ENCODE data around the gene IFIT1.

IFIT1 gene

GRCh38 chr10:89367529-89367928 lies 24.9 kb upstream of the IFIT1 start:
- TF ChIP-seq, protein P1, sequence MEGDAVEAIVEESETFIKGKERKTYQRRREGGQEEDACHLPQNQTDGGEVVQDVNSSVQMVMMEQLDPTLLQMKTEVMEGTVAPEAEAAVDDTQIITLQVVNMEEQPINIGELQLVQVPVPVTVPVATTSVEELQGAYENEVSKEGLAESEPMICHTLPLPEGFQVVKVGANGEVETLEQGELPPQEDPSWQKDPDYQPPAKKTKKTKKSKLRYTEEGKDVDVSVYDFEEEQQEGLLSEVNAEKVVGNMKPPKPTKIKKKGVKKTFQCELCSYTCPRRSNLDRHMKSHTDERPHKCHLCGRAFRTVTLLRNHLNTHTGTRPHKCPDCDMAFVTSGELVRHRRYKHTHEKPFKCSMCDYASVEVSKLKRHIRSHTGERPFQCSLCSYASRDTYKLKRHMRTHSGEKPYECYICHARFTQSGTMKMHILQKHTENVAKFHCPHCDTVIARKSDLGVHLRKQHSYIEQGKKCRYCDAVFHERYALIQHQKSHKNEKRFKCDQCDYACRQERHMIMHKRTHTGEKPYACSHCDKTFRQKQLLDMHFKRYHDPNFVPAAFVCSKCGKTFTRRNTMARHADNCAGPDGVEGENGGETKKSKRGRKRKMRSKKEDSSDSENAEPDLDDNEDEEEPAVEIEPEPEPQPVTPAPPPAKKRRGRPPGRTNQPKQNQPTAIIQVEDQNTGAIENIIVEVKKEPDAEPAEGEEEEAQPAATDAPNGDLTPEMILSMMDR (IDR thresholded peaks at IDR 0.05; ENCODE audit: low read depth, low read length): no peak
- DNase-seq (ENCODE audit: extremely low read depth, low read depth): no peak

GRCh38 chr10:89368129-89368528 lies 24.3 kb upstream of the IFIT1 start:
- no peak for DNase-seq (ENCODE audit: extremely low read depth, low read depth)
- TF ChIP-seq, protein P1 (IDR thresholded peaks at IDR 0.05; ENCODE audit: low read depth, low read length): no peak

GRCh38 chr10:89369156-89370105 lies 23.0 kb upstream of the IFIT1 start:
- DNase-seq (ENCODE audit: extremely low read depth, low read depth): no peak
- TF ChIP-seq, protein P1 (IDR thresholded peaks at IDR 0.05; ENCODE audit: low read depth, low read length): peak; percentile 71

- TF ChIP-seq, protein P1 (IDR thresholded peaks at IDR 0.05; ENCODE audit: low read depth, low read length): no peak
- DNase-seq (ENCODE audit: extremely low read depth, low read depth): no peak
These were observed 21.3 kb upstream of the IFIT1 start for GRCh38 chr10:89371079-89371478.

DNA sequence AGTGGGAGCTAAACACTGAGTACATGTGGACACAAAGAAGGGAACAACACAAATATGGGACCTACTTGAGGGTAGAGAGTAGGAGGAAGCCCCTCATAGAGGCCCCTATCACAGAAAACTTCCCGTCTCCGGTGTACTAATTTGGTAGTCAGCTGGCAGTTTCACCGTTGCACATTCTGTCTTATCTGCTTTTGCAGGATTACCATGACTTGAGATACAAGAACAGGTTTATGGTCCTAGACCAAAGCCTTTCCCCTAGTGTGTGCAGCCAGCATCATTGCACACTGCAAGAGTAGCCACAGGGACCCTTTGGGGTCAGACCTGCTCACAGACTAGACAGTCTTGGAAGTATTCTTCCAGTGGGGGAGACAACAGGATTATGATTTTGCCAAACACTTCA lies 20.4 kb upstream of the IFIT1 start:
- TF ChIP-seq, protein P1 (IDR thresholded peaks at IDR 0.05; ENCODE audit: low read depth, low read length): no peak
- DNase-seq (ENCODE audit: extremely low read depth, low read depth): no peak

- TF ChIP-seq, protein P1 (IDR thresholded peaks at IDR 0.05; ENCODE audit: low read depth, low read length): no peak
These were observed 18.3 kb upstream of the IFIT1 start for GRCh38 chr10:89373916-89374711.

GRCh38 chr10:89374713-89375141 lies 17.7 kb upstream of the IFIT1 start:
- DNase-seq (ENCODE audit: extremely low read depth, low read depth): no peak
- TF ChIP-seq, protein P1 (IDR thresholded peaks at IDR 0.05; ENCODE audit: low read depth, low read length): no peak

More at GRCh38 chr10:89373916-89374711, 18.3 kb upstream of the IFIT1 start:
- DNase-seq (ENCODE audit: extremely low read depth, low read depth): peak; percentile 95

Data from AG09319 (cell line).